NCI-H446 treated with DMSO at 0.1 percent for 48 hours (cell line): ENCODE results near the gene NDUFA7.
"Not testable (repeated sequence)": the region's sequence is repeated elsewhere in the genome, so short reads cannot be mapped to it uniquely, and the experiment has no call there.

ENCODE experiments used
- DNase-seq: peaks from one replicate; lab custom pipeline; 2025; lab: John Stamatoyannopoulos, UW

Gene NDUFA7

GRCh38 chr19:8264248-8264647 is 56.9 kb downstream of the NDUFA7 start:
- DNase-seq, result not testable (repeated sequence)

GRCh38 chr19:8262431-8262830 is 58.7 kb downstream of the NDUFA7 start:
- no peak for DNase-seq

- DNase-seq, result no peak
Observed at GRCh38 chr19:8261881-8262280, 59.3 kb downstream of the NDUFA7 start.

- DNase-seq, result no peak
Observed at GRCh38 chr19:8261347-8261746, 59.8 kb downstream of the NDUFA7 start.
